HG03045 (cell line): ENCODE data around the gene ANAPC5.
"Not testable (repeated sequence)": the region's sequence is repeated elsewhere in the genome, so short reads cannot be mapped to it uniquely, and the experiment has no call there.

Source experiments
- ATAC-seq: cut with Tn5 transposase; IDR thresholded peaks from one replicate; pipeline ENCODE4 v1.9.1; 2021; ENCODE audit warnings: mild to moderate bottlenecking, moderate library complexity; ENCODE audit not compliant: unreplicated experiment

Gene ANAPC5, protein sequence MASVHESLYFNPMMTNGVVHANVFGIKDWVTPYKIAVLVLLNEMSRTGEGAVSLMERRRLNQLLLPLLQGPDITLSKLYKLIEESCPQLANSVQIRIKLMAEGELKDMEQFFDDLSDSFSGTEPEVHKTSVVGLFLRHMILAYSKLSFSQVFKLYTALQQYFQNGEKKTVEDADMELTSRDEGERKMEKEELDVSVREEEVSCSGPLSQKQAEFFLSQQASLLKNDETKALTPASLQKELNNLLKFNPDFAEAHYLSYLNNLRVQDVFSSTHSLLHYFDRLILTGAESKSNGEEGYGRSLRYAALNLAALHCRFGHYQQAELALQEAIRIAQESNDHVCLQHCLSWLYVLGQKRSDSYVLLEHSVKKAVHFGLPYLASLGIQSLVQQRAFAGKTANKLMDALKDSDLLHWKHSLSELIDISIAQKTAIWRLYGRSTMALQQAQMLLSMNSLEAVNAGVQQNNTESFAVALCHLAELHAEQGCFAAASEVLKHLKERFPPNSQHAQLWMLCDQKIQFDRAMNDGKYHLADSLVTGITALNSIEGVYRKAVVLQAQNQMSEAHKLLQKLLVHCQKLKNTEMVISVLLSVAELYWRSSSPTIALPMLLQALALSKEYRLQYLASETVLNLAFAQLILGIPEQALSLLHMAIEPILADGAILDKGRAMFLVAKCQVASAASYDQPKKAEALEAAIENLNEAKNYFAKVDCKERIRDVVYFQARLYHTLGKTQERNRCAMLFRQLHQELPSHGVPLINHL

GRCh38 chr12:121351820-121352681 is at the start of gene ANAPC5:
Gene ANAPC5 (minus strand): TSS chr12:121352411. CDS start chr12:121352340, 71 bp downstream.
- ATAC-seq, result peak; percentile 96

- ATAC-seq, result peak; percentile 28
Measured at GRCh38 chr12:121400332-121401139, 48.3 kb upstream of the ANAPC5 start.

- ATAC-seq, result peak; percentile 94
Measured at GRCh38 chr12:121399391-121400331, 47.5 kb upstream of the ANAPC5 start, which contains the start of gene RNF34. Gene RNF34 (plus strand): TSS chr12:121400118. CDS start chr12:121400213, 95 bp downstream.

DNA sequence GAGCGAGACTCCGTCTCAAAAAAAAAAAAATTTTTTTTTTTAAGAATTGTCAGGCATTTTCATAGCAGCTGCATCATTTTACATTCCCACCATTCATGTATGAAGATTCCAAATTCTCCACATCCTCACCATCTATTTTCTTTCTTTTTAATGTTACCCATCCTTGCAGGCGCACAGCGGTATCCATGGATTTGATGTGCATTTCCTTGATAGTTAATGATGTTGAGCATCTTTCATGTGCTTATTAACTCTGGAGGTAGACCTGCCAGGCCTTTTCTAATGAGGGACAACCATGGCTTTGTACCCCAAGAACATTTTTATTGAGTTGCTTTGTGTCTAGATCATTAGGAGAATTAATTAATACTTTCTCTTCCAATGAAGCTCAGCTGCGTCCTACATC is 46.1 kb upstream of the ANAPC5 start:
- ATAC-seq, result no peak

DNA sequence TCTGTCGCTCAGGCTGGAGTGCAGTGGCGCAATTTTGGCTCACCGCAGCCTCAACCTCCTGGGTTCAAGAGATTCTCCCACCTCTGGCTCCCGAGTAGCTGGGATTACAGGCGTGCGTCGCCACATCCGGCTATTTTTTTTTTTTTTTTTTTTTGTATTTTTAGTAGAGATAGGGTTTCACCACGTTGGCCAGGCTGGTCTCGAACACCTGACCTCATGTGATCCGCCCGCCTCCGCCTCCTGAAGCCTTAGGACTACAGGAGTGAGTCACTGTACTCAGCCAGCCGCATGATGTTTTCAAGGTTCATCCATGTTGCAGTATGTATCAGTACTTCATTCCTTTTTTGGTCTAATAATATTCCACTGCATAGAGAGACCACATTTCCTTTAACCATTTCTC is 45.3 kb upstream of the ANAPC5 start:
- ATAC-seq, result no peak

DNA sequence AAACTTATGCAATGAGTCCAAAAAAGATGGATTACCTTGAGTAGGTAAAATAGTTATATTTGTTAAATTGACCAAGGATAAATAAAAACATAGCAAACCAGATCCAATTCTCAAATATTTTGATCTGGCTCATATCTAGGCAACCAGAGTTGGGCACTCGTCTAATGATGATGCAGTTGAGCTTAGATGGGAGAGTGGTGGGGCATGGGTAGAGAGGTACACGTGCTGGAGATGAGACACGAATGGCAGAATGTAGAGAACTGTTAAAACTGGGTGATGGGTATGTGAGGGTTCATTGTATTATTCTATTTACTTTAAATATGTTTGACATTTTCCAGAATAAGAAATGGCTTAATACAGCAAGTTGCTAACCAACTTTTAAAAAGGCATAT is 40.1 kb upstream of the ANAPC5 start:
- ATAC-seq, result no peak

DNA sequence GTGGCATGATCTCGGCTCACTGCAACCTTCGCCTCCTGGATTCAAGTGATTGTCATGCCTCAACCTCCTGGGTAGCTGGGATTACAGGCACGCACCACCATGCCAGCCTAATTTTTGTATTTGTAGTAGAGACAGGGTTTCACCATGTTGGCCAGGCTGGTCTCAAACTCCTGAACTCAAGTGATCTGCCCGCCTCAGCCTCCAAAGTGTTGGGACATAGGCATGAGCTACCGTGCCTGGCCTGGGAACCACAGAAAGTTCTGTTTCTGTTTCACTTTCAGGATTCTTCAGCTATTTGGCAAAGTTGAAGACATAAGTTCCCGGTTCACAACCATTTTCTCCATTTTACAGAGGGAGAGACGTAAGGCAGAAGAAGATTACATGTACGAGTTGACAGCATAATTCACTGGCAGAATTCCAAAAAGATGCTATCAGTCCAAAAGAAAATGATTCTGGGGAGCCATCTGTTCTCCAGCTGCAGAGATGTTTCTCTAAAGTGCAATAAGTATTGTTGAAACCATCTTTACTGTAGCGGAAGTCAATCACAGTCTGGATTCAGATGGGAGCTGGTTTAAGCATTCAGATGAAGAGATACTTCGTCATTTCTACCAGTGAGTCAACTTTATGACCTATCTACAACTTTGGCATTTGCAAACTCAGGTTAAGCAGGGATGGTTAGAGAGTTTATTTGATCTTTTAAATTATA is 39.6 kb upstream of the ANAPC5 start:
- ATAC-seq, result no peak

GRCh38 chr12:121390856-121391255 is 38.6 kb upstream of the ANAPC5 start:
- no peak for ATAC-seq

DNA sequence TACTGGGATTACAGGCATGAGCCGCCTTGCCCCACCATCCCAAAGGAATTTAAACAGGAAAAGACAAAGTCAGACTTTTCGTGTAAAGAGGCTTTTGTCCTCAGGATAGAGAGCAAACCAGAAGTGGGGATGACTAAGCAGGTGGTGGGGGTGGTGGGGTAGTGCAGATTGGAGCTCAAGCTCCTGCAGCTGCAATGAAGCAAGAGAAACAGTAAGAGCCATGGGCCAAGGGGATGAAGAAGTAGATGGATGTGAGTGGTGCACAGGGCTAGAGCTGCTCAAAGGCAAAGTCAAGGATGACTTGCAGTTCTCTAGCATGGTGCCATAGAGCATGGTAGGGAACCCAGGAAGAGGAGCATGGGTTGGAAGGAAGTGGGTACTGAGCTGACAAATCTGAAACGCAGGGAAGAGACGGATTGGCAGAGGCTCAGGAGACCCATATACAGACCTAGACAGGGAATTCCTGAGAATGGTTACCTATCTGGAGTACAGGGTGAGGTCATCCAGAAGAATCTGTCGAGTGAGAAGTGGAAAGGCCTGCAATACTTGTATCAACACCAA is 36.3 kb upstream of the ANAPC5 start:
- no peak for ATAC-seq

GRCh38 chr12:121384891-121385290 is 32.7 kb upstream of the ANAPC5 start:
- not testable (repeated sequence) for ATAC-seq

DNA sequence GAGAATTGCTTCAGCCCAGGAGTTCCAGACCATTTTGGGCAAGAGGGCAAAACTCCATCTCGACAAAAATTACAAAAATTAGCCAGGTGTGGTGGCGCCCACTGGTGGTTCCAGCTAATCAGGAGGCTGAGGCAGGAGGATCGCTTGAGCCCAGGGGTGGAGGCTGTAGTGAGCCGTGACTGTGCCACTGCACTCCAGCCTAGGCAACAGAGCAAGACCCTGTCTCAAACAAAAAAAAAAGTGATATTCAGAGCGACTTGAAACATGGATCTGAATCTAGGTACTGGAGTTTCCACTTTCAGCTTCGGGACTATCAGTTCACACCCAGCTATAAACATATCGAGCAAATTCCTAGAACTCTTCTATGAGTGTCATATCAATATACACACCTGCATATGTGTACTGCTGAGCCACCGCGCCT is 31.4 kb upstream of the ANAPC5 start:
- no peak for ATAC-seq

DNA sequence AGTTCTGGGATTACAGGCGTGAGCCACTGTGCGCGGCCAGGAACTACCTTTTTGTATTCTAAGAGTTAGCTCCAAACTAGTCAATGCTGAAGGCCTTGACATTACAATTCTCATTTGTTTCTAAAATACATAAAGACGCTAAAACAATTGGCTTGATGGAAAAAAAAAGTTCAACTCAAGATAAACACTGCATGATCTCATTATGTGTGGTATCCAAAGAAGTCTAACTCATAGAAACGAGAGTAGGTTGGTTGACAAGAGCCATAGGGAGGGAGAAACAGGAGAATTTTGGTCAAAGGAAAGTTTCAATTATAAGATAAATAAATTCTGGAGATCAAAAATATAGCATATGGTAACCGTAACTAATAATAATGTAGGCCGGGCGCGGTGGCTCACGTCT is 27.7 kb upstream of the ANAPC5 start:
- no peak for ATAC-seq

GRCh38 chr12:121378736-121379135 is 26.5 kb upstream of the ANAPC5 start:
- no peak for ATAC-seq

- no peak for ATAC-seq
Measured at GRCh38 chr12:121376754-121377697, 24.8 kb upstream of the ANAPC5 start.

DNA sequence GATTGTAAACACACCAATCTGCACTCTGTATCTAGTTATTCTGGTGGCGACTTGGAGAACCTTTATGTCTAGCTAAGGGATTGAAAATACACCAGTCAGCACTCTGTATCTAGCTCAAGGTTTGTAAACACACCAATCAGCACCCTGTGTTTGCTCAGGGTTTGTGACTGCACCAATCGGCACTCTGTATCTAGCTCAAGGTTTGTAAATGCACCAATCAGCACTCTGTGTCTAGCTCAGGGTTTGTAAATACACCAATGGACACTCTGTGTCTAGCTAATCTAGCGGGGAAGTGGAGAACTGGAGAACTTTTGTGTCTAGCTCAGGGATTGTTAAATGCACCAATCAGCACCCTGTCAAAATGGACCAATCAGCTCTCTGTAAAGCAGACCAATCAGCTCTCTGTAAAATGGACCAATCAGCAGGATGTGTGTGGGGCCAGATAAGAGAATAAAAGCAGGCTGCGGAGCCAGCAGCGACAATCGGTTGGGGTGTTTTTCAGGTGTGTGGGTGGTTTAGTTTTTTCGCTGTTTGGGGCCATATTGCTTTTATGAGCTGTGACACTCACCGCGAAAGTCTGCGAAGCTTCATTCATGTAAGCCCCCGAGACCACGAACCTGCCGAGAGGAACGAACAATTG is 22.9 kb upstream of the ANAPC5 start:
- ATAC-seq, result not testable (repeated sequence)

DNA sequence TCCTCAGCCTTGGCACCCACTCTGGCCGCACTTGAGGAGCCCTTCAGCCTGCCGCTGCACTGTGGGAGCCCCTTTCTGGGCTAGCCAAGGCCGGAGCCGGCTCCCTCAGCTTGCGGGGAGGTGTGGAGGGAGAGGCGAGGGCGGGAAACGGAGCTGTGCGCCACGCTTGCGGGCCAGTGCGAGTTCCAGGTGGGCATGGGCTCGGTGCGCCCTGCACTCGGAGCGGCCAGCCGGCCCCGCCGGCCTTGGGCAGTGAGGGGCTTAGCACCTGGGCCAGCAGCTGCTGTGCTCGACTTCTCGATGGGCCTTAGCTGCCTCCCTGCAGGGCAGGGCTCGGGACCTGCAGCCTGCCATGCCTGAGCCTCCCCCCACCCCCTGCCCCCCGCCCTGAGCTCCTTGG is 22.1 kb upstream of the ANAPC5 start:
- ATAC-seq, result not testable (repeated sequence)

DNA sequence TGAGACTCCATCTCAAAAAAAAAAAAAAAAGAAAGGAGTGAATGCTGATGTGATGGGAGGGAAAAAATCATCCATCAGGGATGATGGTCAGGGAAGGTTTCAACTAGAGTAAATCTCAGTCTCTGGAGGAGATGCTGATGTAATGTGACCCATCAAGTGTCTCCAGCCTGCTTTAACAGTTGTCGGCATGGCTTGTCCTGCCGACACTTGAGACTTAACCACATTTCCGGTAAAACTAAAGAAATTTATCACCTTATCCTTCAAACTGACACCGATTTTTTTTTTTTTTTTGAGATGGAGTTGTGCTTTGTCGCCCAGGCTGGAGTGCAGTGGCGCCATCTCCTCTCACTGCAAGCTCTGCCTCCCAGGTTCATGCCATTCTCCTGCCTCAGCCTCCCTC is 21.5 kb upstream of the ANAPC5 start:
- no peak for ATAC-seq
